GM13977 (cell line): Measurements from ENCODE around the gene FAM171A1.
"Not testable (repeated sequence)": the region's sequence is repeated elsewhere in the genome, so short reads cannot be mapped to it uniquely, and the experiment has no call there.

Experiments used
- DNase-seq: peaks from one replicate; pipeline ENCODE4 v3.0.0; 2012; ENCODE audit warnings: low spot score
- CTCF ChIP-seq: IDR thresholded peaks from 2 replicates; pipeline ENCODE4 v1.5.1; 2012; ENCODE audit warnings: mild to moderate bottlenecking, control low read depth; ENCODE audit not compliant: insufficient read depth; ENCODE audit errors: extremely low read depth, missing control alignments
- in situ Hi-C: fragments of 300-500 bp; cut with MboI; formaldehyde crosslinking; loops from one replicate; pipeline ENCODE4 v1.12.0; 2022; ENCODE audit warnings: low sequenced_read_pairs, low pct_unique_long_range_greater_than_20kb, mixed read lengths, inconsistent platforms; ENCODE audit not compliant: unreplicated experiment

The FAM171A1 gene

GRCh38 chr10:15279236-15279635, 91.9 kb downstream of the FAM171A1 start:
- in situ Hi-C loops = no loop called here
- DNase-seq = no peak
- TF ChIP-seq CTCF = no peak

GRCh38 chr10:15278786-15279185, 92.3 kb downstream of the FAM171A1 start:
- TF ChIP-seq CTCF = no peak
- DNase-seq = no peak
- in situ Hi-C loops = no loop called here

GRCh38 chr10:15276039-15276438, 95.0 kb downstream of the FAM171A1 start:
- in situ Hi-C loops, DNase-seq: not testable (repeated sequence)

GRCh38 chr10:15269838-15270237, 101.3 kb downstream of the FAM171A1 start:
- in situ Hi-C loops, DNase-seq: not testable (repeated sequence)

GRCh38 chr10:15267496-15267895, 103.6 kb downstream of the FAM171A1 start:
- in situ Hi-C loops = no loop called here
- no peak for TF ChIP-seq CTCF
- no peak for DNase-seq

- in situ Hi-C loops = no loop called here
- no peak for DNase-seq
- TF ChIP-seq CTCF = no peak
Measured at GRCh38 chr10:15266117-15266516, 105.0 kb downstream of the FAM171A1 start.

- DNase-seq = no peak
- in situ Hi-C loops = no loop called here
- no peak for TF ChIP-seq CTCF
Measured at GRCh38 chr10:15265558-15265957, 105.5 kb downstream of the FAM171A1 start.

GRCh38 chr10:15265056-15265455, 106.0 kb downstream of the FAM171A1 start:
- in situ Hi-C loops = no loop called here
- no peak for TF ChIP-seq CTCF

More at GRCh38 chr10:15265056-15265455, 106.0 kb downstream of the FAM171A1 start:
- no peak for DNase-seq
